Stimulated activated CD4-positive, alpha-beta T cell treated with anti-CD3 and anti-CD28 coated beads, Interleukin-1b, Interleukin-23, amount 100 ng/mL, for 1 hour (primary cell): ENCODE data around the gene LRRC8A.

ENCODE experiments used
- DNase-seq, 2 donors: peaks; one replicate each; pipeline ENCODE4 v3.0.0-alpha.2; 2020; ENCODE audit warnings: low read depth in 2 of 2

LRRC8A gene

GRCh38 chr9:128901379-128901778 lies 19.4 kb downstream of the LRRC8A start:
- no peak for DNase-seq

DNA sequence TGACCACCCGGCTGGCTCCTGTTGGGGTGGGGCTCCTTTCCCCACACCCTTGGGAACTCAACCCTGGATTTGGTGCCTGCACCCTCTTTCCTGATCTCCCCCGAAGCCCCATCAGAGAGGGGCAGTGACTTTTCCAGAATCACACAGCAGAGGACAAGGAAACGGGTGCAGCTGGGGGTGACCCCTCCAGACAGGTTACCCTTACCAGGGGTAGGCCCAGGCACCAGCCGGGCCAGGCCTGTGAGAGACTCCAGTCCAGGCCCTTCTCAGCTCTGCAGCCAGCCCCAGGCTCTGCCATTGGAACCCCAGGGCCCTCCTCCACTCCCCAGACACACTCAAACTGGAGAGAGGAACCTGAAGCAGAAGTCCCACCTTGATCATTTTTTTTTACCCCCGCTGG lies 19.9 kb downstream of the LRRC8A start:
- no peak for DNase-seq

DNA sequence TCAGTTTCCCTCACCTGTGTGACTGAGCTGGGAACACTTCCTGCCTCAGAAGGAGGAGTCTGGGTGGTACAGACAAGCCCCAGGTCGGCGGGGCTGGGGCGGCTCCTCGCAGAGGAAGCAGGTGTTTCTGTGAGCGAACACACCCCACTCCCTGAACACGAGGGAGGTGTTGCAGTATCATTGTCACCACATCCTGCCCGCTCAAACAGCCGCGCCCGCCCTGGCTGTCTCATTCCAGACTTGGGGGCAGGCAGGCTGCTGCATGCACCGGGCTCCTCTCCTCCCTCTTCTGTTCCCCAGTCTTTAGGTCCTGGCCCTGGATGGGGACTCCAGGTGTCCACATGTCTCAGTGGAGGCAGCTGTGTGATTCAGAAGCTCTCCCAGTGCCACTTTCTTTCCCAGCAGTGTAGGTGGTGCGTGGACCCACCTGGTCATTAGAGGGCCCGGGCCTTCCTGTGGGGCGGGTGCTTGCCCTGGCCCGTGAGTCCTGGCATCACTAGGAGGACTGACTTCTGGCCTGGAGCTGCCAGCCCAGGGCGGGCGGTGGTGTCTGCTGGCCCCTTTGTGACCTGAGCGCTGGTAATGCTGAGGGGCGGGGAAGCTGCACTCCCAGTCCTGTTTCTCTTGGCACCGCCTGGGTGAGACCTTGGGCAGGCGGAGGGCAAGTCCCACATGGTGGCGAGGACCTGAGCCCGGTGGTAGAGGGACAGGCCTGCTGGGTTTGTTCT lies 20.6 kb downstream of the LRRC8A start:
- DNase-seq: peak; percentile 52 to 70

DNA sequence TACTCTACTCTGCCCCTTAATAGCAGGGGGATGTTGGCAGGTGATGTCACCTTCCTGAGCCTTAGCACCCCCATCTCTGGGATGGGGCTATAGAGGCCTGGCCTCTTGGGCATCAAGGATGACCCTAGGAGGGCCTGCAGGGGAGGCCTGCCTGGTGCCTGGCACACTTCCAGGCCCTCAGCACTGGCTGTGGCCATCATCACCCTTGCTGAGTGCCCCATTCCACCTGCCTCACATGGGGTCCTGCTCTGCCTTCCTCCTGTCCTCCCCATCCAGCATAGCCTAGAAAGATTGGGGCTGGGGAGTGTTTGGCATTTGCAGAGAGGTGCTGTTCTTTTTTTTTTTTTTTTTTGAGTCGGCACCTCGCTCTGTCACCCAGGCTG lies 21.1 kb downstream of the LRRC8A start:
- DNase-seq: no peak

DNA sequence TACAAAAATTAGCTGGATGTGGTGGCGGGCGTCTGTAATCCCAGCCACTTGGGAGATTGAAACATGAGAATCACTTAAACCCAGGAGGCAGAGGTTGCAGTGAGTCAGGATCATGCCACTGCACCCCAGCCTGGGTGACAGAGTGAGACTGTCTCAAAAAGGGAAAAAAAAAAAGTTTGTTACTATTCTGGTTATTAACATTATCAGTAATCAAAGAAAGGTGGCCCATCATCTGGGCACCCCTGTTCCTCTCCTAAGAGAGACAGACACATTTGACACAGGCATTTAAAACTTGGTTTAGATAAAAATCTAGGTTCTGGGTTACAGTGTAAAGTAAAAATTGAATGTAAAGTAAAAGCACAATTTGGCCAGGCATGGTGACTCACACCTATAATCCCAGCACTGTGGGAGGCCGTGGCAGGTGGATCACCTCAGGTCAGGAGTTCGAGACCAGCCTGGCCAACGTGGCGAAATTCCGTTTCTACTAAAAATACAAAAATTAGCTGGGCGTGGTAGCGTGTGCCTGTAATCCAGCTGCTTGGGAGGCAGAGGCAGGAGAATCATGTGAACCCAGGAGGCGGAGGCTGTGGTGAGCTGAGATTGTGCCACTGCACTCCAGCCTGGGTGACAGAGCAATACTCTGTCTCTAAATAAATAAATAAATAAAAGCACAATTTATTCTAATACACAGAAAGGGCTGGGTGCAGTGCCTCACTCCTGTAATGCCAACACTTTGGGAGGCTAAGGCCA lies 22.1 kb downstream of the LRRC8A start:
- DNase-seq: no peak

GRCh38 chr9:128905964-128906363 lies 24.0 kb downstream of the LRRC8A start:
- no peak for DNase-seq

DNA sequence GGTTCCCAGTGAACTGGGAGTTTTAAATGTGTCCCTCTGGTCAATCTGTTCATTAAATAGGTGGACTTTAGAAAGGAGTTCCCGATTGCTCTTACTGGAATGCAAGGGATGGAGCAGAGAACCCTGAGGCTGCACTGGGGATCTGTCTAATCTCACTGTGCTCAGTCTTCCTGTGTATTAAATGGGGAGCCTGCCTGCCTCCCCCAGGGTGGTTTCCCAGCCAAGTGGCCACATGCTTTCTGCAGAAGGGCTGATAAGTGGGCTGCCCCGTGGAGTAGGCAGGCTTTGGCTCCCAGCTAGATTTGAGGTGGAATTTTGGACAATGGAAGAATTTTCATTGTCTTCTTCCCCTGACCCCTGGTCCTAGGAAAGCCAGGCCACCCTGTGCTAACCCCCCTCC lies 24.8 kb downstream of the LRRC8A start:
- no peak for DNase-seq

DNA sequence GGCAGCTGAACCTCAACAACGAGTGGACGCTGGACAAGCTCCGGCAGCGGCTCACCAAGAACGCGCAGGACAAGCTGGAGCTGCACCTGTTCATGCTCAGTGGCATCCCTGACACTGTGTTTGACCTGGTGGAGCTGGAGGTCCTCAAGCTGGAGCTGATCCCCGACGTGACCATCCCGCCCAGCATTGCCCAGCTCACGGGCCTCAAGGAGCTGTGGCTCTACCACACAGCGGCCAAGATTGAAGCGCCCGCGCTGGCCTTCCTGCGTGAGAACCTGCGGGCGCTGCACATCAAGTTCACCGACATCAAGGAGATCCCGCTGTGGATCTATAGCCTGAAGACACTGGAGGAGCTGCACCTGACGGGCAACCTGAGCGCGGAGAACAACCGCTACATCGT lies 26.4 kb downstream of the LRRC8A start:
- DNase-seq: no peak

DNA sequence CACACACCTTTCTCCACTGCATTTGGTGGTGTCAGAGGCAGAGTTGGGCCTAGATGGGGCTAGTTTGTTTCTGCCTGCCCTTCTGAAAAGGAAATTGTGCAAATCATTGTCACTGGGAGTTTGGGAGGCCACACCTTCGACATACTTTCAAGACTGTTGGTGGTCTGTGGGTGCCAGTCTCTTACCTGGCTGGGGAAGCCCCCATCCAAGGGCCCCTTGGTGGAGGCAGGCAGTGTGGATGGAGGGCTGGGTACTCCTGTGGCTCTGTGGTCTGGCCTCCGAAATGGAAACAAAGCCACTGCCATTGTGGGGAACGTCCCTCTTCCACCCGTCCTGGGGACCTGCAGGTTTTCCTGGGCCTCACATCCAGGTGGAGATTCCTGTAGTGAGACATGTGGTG lies 27.9 kb downstream of the LRRC8A start:
- DNase-seq: no peak

DNA sequence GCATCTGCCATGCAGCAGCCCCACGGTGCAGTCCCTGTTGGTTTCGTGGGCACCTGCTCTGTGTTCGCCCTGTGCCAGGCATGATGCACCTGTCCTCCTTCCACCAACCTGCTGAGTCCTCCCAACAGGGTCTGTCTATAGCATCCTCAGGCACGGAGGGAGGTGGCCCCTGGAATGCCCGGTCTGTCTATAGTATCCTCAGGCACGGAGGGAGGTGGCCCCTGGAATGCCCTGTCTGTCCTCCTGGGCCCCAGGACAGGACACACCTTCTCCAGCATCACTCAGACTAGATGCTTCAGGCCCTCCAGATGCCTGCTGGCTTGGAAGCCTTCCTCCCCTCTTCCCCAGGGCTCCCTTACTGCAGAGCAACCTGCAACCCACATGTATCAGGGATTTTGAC lies 29.0 kb downstream of the LRRC8A start:
- no peak for DNase-seq

- DNase-seq: no peak
Measured at GRCh38 chr9:128911529-128912035, 29.6 kb downstream of the LRRC8A start.

- DNase-seq: no peak
Measured at GRCh38 chr9:128912270-128912853, 30.4 kb downstream of the LRRC8A start.

- no peak for DNase-seq
Measured at GRCh38 chr9:128913048-128913900, 31.3 kb downstream of the LRRC8A start.

DNA sequence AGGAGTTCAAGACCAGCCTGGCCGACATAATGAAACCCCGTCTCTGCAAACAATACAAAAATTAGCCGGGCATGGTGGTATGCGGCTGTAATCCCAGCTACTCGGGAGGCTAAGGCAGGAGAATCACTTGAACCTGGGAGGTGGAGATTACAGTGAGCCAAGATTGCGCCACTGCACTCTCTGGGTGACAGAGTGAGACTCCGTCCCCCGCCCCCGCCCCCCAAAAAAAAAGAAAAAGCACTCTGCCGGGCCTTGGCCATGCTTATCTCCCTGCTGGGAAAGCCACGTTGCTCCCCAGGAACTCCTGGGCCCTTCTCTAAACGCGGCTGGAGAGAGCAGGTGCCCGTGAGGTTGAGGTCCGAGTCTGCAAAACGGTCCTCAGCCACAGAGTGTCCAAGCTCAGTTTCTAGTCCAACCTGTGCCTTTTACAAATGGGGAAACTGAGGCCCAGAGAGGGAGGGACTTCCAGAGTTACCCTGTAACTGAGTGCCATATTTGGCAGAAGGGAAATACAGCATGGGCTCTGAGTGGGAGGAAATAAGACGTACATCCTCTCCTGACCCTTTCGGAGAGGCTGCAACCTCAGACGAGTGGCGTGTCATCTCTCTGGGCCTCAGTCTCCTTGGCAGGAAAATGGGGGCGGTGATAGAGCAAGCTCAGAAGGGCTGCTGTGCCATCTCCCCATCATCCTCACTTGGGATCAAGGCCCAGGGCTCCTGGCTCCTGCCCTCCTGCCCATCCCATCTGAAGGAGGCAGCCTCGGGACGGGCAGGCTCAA lies 32.3 kb downstream of the LRRC8A start:
- DNase-seq: no peak

DNA sequence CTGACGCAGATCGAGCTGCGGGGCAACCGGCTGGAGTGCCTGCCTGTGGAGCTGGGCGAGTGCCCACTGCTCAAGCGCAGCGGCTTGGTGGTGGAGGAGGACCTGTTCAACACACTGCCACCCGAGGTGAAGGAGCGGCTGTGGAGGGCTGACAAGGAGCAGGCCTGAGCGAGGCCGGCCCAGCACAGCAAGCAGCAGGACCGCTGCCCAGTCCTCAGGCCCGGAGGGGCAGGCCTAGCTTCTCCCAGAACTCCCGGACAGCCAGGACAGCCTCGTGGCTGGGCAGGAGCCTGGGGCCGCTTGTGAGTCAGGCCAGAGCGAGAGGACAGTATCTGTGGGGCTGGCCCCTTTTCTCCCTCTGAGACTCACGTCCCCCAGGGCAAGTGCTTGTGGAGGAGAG lies 34.3 kb downstream of the LRRC8A start:
- DNase-seq: no peak

DNA sequence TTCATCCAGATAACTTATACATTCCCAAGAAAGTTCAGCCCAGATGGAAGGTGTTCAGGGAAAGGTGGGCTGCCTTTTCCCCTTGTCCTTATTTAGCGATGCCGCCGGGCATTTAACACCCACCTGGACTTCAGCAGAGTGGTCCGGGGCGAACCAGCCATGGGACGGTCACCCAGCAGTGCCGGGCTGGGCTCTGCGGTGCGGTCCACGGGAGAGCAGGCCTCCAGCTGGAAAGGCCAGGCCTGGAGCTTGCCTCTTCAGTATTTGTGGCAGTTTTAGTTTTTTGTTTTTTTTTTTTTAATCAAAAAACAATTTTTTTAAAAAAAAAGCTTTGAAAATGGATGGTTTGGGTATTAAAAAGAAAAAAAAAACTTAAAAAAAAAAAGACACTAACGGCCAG lies 34.8 kb downstream of the LRRC8A start:
- DNase-seq: no peak

DNA sequence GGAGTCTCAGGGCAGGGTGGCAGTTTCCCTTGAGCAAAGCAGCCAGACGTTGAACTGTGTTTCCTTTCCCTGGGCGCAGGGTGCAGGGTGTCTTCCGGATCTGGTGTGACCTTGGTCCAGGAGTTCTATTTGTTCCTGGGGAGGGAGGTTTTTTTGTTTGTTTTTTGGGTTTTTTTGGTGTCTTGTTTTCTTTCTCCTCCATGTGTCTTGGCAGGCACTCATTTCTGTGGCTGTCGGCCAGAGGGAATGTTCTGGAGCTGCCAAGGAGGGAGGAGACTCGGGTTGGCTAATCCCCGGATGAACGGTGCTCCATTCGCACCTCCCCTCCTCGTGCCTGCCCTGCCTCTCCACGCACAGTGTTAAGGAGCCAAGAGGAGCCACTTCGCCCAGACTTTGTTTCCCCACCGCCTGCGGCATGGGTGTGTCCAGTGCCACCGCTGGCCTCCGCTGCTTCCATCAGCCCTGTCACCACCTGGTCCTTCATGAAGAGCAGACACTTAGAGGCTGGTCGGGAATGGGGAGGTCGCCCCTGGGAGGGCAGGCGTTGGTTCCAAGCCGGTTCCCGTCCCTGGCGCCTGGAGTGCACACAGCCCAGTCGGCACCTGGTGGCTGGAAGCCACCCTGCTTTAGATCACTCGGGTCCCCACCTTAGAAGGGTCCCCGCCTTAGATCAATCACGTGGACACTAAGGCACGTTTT lies 35.4 kb downstream of the LRRC8A start:
- DNase-seq: no peak

GRCh38 chr9:128918921-128919320 lies 37.0 kb downstream of the LRRC8A start:
- no peak for DNase-seq

- no peak for DNase-seq
Measured at GRCh38 chr9:128919402-128920089, 37.6 kb downstream of the LRRC8A start.
